Ishikawa (cell line): ENCODE results near the gene MED10.

Source experiments
- CEBPB ChIP-seq: IDR thresholded peaks from 2 replicates; pipeline ENCODE4 v1.6.1; 2012
- CREB1 ChIP-seq: IDR thresholded peaks from 2 replicates; pipeline ENCODE4 v1.6.1; 2012; ENCODE audit warnings: low read depth
- EGR1 ChIP-seq: IDR thresholded peaks from 2 replicates; pipeline ENCODE4 v1.6.1; 2012
- EP300 ChIP-seq: IDR thresholded peaks from 2 replicates; pipeline ENCODE4 v1.6.1; 2012; ENCODE audit warnings: borderline replicate concordance
- FOXM1 ChIP-seq: IDR thresholded peaks from 2 replicates; pipeline ENCODE4 v1.6.1; 2012; ENCODE audit warnings: low read depth, borderline replicate concordance
- NFIC ChIP-seq: IDR thresholded peaks from 2 replicates; pipeline ENCODE4 v1.6.1; 2012
- RAD21 ChIP-seq: IDR thresholded peaks from 2 replicates; pipeline ENCODE4 v1.6.1; 2012; ENCODE audit warnings: low read depth
- TAF1 ChIP-seq: IDR thresholded peaks from 2 replicates; pipeline ENCODE4 v1.6.1; 2012; ENCODE audit warnings: low read depth, mild to moderate bottlenecking
- TCF12 ChIP-seq: IDR thresholded peaks from 2 replicates; pipeline ENCODE4 v1.6.1; 2012; ENCODE audit warnings: low read depth
- TEAD4 ChIP-seq: IDR thresholded peaks from 2 replicates; pipeline ENCODE4 v1.6.1; 2012
- YY1 ChIP-seq: IDR thresholded peaks from 2 replicates; pipeline ENCODE4 v1.6.1; 2012; ENCODE audit warnings: low read depth
- ZBTB7A ChIP-seq: IDR thresholded peaks from 2 replicates; pipeline ENCODE4 v1.6.1; 2012; ENCODE audit warnings: low read depth
- TF ChIP-seq, protein P1 (sequence below): IDR thresholded peaks from 2 replicates; pipeline ENCODE4 v1.6.1; 2012
- TF ChIP-seq, protein P2 (sequence below): IDR thresholded peaks from 2 replicates; pipeline ENCODE4 v1.6.1; 2012
- TF ChIP-seq, protein P3 (sequence below): IDR thresholded peaks from 2 replicates; pipeline ENCODE4 v1.6.1; 2012; ENCODE audit warnings: low read depth, mild to moderate bottlenecking

The MED10 gene

DNA sequence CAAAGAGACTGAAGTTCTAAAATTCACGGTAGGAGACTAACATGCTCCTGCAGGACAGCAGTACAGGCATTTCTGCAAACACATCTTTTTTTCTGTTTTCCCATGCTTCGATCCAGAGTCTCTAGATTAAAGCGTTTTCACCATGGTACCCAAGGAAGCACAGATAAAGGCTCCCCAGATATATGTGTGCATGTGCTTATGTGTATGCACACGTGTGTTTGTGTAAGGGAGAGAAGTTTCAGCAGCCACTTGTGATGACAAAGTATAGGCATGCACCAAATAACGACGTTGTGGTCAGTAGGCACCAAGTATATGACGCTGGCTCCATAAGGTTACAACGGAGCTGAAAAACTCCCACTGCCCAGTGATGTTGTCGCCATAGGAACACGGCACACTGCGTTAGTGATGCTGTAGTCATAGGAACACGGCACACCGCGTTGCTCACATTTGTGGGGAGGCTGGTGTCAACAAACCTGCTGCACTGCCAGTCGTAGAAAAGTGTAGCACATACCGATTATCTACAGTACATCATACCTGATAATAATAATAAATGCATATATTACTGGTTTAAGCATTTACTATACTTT lies 21.7 kb downstream of the MED10 start:
- TF ChIP-seq RAD21 (no peak), CREB1 (no peak), CEBPB (no peak), ZBTB7A (no peak), FOXM1 (no peak), TCF12 (no peak), EGR1 (no peak), TAF1 (no peak), YY1 (no peak), TEAD4 (no peak)
- TF ChIP-seq, protein P1, sequence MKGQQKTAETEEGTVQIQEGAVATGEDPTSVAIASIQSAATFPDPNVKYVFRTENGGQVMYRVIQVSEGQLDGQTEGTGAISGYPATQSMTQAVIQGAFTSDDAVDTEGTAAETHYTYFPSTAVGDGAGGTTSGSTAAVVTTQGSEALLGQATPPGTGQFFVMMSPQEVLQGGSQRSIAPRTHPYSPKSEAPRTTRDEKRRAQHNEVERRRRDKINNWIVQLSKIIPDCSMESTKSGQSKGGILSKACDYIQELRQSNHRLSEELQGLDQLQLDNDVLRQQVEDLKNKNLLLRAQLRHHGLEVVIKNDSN = no peak
- TF ChIP-seq, protein P2, sequence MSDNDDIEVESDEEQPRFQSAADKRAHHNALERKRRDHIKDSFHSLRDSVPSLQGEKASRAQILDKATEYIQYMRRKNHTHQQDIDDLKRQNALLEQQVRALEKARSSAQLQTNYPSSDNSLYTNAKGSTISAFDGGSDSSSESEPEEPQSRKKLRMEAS = no peak

DNA sequence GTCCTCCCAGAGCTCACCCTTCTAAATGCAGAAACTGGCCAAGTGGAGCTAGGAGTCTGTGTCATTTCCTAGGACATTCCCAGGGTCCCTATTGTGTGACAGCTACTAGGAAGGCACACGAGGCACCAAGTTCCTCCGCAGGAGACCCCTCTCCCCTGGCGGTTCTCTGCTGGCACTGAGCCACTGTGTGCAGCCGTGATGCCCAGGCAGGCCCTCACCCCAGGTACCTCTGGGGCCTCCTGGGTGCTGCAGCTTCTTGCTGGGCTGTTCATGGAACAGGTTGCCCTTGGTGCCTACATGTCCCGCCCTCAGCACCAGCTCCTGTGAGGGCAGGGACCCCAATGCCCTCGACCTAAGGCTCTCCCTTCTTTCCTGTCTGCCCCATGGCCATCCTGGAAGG lies 23.1 kb downstream of the MED10 start:
- TF ChIP-seq TAF1 (no peak), YY1 (no peak), TEAD4 (no peak), RAD21 (no peak), ZBTB7A (no peak), EP300 (no peak), EGR1 (no peak), NFIC (no peak), CREB1 (no peak)
- TF ChIP-seq, protein P3, sequence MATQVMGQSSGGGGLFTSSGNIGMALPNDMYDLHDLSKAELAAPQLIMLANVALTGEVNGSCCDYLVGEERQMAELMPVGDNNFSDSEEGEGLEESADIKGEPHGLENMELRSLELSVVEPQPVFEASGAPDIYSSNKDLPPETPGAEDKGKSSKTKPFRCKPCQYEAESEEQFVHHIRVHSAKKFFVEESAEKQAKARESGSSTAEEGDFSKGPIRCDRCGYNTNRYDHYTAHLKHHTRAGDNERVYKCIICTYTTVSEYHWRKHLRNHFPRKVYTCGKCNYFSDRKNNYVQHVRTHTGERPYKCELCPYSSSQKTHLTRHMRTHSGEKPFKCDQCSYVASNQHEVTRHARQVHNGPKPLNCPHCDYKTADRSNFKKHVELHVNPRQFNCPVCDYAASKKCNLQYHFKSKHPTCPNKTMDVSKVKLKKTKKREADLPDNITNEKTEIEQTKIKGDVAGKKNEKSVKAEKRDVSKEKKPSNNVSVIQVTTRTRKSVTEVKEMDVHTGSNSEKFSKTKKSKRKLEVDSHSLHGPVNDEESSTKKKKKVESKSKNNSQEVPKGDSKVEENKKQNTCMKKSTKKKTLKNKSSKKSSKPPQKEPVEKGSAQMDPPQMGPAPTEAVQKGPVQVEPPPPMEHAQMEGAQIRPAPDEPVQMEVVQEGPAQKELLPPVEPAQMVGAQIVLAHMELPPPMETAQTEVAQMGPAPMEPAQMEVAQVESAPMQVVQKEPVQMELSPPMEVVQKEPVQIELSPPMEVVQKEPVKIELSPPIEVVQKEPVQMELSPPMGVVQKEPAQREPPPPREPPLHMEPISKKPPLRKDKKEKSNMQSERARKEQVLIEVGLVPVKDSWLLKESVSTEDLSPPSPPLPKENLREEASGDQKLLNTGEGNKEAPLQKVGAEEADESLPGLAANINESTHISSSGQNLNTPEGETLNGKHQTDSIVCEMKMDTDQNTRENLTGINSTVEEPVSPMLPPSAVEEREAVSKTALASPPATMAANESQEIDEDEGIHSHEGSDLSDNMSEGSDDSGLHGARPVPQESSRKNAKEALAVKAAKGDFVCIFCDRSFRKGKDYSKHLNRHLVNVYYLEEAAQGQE = no peak

DNA sequence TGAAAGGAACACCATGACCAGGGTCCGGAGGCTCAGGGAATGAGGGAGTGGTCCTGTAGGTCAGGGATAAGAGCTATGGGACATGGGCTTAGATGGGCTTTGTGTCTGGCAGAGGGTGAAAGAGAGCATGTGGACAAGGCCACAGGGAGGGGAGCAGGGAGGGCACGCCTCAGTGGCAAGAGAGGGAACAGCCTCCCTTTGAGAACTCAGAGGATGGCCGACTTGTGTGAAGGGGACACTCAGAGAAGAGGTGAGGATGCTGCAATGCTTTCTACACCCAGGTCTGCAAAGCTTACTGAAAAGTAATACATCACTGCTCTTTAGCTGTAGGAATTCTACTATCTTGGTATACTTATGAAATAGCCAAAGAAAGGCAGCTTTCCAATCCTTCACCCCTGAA lies 23.5 kb downstream of the MED10 start:
- TF ChIP-seq CEBPB (no peak), CREB1 (no peak), EGR1 (no peak), NFIC (no peak), TAF1 (no peak), ZBTB7A (no peak), YY1 (no peak), RAD21 (no peak), TEAD4 (no peak), TCF12 (no peak), EP300 (no peak), FOXM1 (no peak)
- TF ChIP-seq, protein P2 = no peak
- TF ChIP-seq, protein P3 = no peak

DNA sequence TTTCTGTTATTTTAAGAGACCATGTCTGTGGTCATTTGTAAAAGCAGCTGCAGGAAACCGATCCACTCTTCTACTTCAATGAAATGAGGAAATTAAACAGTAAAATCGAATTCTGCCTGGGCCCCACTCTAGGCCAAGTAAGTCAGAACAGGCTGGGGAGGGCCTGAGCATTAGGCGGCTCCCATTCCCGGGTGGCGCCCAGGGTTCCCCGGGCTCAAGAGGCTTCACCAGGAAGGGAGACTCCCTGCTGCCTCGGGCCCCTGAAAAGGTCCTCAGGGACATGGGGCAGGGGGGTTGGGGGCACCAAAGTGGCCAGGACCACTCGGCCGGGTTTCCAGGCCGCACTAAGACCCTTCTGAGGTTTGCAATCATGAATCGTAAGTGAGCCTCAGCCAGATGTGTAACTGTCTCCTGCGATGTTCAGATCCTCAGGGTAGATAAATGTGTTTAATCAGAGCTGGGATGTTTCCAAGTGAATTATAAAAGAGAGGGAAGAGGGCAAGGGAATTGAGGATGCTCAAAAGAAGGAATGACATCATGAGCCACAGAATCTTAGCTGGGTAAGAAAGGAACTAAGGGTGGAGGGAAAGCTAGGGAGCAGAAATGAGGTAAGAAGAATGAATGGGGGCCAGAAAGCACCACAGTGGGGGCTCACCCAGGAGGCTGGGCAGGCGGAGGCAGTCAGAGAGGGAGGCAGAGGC lies 24.6 kb downstream of the MED10 start:
- TF ChIP-seq EP300 (no peak), TEAD4 (no peak), FOXM1 (no peak), YY1 (no peak), CREB1 (no peak), NFIC (no peak), TAF1 (no peak), EGR1 (no peak), CEBPB (no peak), ZBTB7A (no peak), RAD21 (no peak), TCF12 (no peak)
- TF ChIP-seq, protein P2 = no peak
- TF ChIP-seq, protein P3 = no peak
- TF ChIP-seq, protein P1 = no peak
